Bronchial epithelial cell (primary cell): ENCODE measurements around the gene TGFBR3. TPM values are rescaled to one million over a fixed set of nuclear protein-coding genes. Genes with fewer than 3 reads are reported as not detected.
A peak's percentile ranks its signal among the peaks of the same experiment; 100 is the strongest.
"Not testable (repeated sequence)": the region's sequence is repeated elsewhere in the genome, so short reads cannot be mapped to it uniquely, and the experiment has no call there.

ENCODE experiments used
- DNase-seq: peaks from one replicate; pipeline ENCODE4 v3.0.0-alpha.2; 2010; ENCODE audit warnings: low read depth
- FAIRE-seq: peaks from 2 replicates; lab custom pipeline; 2011; peaks lifted over from hg19 to GRCh38; lab: Jason Lieb, UNC
- H3K27me3 ChIP-seq: 2 replicates; pipeline ENCODE4 v1.5.1; 2011; ENCODE audit warnings: low read length; ENCODE audit not compliant: control insufficient read depth, insufficient read depth
- H3K36me3 ChIP-seq: 2 replicates; pipeline ENCODE4 v1.5.1; 2011; ENCODE audit warnings: low read length; ENCODE audit not compliant: control insufficient read depth, insufficient read depth
- H3K4me3 ChIP-seq: 2 replicates; pipeline ENCODE4 v1.5.1; 2011; ENCODE audit warnings: mild to moderate bottlenecking, low read depth, low read length, control low read depth
- total RNA-seq: library from RNA; depleted of rRNA; stranded (reverse); fragments of >200 nt; gene quantifications from 2 replicates; pipeline ENCODE4 v1.2.1, GENCODE V29; 2014
- TF ChIP-seq, protein P1 (sequence below): IDR thresholded peaks from 2 replicates; pipeline ENCODE4 v1.5.1; 2011; ENCODE audit warnings: mild to moderate bottlenecking, moderate library complexity, low read length, control low read depth, inconsistent platforms; ENCODE audit not compliant: insufficient read depth, severe bottlenecking

TGFBR3 gene
- total RNA-seq, 1 donor from 2014 or later, result 1.8 TPM

DNA sequence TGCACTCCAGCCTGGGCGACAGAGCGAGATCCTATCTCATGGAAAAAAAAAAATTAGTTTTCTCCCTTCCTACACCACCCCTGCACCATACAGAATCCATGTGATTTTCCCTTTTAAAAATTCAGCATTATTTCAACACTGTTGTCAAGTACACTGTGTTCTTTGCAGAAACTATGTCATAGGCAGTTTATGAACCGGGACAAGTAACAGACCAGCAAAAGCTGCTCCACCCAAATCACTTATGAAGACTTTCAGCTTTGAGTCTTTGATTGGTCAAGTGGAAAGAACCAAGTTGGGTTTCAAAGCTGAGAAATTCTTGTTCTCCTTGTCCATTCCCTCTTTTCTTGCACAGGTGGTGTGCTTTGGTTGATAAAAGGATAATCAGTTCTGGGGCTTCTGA, 212.3 kb downstream of the TGFBR3 start:
- DNase-seq (no peak), FAIRE-seq (peak; percentile 83)
- Histone ChIP-seq H3K36me3 (no peaks in the 10 kb centered on the region), H3K4me3 (no peak overlapping the region), H3K27me3 (no peaks in the 10 kb centered on the region)
- TF ChIP-seq, protein P1, sequence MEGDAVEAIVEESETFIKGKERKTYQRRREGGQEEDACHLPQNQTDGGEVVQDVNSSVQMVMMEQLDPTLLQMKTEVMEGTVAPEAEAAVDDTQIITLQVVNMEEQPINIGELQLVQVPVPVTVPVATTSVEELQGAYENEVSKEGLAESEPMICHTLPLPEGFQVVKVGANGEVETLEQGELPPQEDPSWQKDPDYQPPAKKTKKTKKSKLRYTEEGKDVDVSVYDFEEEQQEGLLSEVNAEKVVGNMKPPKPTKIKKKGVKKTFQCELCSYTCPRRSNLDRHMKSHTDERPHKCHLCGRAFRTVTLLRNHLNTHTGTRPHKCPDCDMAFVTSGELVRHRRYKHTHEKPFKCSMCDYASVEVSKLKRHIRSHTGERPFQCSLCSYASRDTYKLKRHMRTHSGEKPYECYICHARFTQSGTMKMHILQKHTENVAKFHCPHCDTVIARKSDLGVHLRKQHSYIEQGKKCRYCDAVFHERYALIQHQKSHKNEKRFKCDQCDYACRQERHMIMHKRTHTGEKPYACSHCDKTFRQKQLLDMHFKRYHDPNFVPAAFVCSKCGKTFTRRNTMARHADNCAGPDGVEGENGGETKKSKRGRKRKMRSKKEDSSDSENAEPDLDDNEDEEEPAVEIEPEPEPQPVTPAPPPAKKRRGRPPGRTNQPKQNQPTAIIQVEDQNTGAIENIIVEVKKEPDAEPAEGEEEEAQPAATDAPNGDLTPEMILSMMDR, result no peak

DNA sequence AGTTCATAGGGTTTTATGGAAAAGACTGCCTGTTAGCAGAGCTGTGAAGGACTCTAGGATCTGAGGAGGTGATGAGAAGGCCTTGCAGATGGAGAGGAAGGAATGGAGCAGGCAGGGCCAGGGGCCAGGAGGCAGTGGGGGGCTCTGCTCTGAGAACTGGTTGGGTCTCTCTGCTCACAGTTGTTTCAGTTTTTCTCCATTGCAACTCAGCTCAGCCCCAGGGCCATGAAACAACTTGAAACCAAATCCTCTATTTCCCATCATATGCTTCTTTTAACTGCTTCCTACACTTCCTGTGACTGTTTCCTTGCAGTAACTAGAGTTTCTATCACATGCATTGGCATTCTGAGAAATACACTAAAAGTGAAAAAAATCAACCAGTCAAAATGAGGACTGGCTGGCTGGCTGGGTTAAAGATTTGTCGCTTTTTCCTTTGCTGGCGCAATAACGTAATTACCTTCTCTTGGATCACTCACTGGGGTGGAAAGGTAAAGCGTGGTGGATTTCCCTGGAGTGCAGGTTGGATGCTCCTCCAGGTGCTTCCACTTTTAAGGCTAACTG, 213.3 kb downstream of the TGFBR3 start:
- Histone ChIP-seq H3K27me3 (no peaks in the 10 kb centered on the region), H3K4me3 (no peak overlapping the region), H3K36me3 (no peaks in the 10 kb centered on the region)
- FAIRE-seq (no peak), DNase-seq (no peak)
- TF ChIP-seq, protein P1, result no peak

DNA sequence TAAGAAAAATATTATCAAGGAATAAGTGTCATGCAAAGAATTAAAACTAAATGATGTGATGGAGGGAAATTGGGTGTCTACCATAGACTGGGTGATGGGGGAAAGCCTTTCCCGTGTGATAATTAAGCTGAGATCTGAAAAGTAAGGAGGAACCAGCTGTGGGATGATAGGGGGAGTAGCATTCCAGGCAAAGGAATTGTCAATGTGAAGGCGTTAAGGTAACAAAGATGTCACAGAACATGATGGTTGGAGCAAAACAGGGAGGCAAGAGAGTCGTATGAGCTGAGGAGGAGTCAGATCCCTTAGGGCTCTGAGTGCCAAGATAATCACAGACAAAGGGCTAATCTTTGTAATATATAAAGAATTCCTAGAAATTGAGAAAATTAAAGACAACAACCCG, 215.2 kb downstream of the TGFBR3 start:
- DNase-seq, result no peak
- Histone ChIP-seq H3K36me3 (no peaks in the 10 kb centered on the region), H3K4me3 (no peak overlapping the region), H3K27me3 (no peaks in the 10 kb centered on the region)
- TF ChIP-seq, protein P1, result no peak
- FAIRE-seq, result no peak

DNA sequence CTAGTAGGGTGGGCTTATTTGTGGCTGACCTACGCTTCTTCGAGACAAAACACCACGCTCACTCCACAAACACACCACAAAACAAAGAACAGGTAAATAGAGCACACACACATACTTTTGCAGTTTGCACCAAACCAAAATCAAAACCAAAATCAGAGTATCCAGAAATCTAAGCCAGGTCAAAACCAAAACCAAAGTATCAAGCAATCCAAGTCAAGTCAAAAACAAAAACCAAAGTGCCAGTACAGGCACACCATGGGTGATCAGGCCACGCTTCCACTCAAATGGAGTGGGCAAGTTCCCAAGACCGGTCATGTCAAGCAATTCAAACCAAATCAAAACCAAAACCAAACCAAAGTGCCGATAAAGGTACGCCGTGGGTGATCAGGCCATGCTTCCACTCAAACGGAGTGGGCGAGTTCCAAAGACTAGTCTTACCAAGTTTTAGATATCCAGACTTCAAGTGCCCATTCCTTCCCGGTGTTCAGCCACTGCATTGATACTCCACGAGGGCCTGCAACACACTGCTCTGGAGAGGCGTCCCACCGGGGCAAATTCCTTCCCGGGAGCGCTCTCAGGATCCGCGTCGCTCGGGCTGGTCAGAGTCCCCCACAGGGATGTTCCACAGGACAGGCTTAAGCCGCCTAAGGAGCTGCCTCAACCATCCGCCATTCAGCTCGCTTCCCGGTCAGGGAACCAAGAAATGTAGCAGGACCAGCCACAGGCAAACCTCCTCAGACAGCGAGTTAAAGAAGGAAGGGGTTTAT, 216.2 kb downstream of the TGFBR3 start:
- H3K4me3 ChIP-seq, result no peak overlapping the region
- DNase-seq (no peak), FAIRE-seq (no peak)
- no peaks in the 10 kb centered on the region for H3K27me3 ChIP-seq
- no peaks in the 10 kb centered on the region for H3K36me3 ChIP-seq
- TF ChIP-seq, protein P1, result no peak

DNA sequence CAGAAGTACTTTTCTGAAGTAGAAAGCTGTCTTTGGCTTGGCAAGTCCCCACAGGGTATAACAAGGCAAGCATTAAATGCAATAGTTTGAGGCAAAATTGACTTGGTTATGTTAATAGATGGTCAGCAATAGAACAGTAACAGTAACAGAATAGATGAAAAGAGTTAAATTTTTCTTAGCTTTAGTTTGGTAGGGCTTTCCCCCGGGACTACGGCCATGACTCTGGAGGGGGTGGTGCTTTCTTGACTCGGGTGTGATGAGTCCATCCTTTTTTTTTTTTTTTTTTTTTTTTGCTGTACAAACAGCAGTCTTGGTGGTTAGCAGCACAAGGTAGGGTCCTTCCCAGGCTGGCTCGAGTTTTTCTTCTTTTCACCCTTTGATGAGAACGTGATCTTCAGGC, 219.3 kb downstream of the TGFBR3 start:
- DNase-seq, H3K4me3 ChIP-seq, FAIRE-seq, H3K27me3 ChIP-seq, H3K36me3 ChIP-seq: not testable (repeated sequence)

DNA sequence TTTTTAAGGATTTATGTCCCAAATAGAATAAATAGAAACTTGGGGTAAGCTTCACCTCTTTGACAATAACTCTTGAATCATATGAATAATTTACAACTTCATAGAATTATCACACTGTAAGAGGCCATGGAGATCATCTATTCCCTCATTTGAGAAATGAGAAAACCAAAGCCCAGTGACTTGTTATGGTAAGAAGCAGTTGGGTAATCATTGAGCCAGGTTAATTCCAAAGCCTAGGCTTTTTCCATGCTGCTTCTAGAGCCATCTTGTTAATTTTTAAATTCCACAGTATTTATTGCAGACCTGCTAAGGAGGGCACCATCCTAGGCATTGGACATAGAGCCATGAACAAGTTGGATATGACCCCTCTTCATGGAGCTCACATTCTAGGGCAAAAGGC, 224.8 kb downstream of the TGFBR3 start:
- TF ChIP-seq, protein P1, result no peak
- no peaks in the 10 kb centered on the region for H3K27me3 ChIP-seq
- FAIRE-seq (no peak), DNase-seq (no peak)
- no peaks in the 10 kb centered on the region for H3K36me3 ChIP-seq
- H3K4me3 ChIP-seq, result no peak overlapping the region
